GM23338 (cell line): ENCODE results near the gene PAX5. TPM values are rescaled to one million over a fixed set of nuclear protein-coding genes. Genes with fewer than 3 reads are reported as not detected.

Source experiments
- ATAC-seq: fragments of 200-7000 bp; cut with Tn5 transposase; 3 replicates; pipeline ENCODE4 v1.9.1; 2020
- DNase-seq: peaks from one replicate; pipeline ENCODE4 v3.0.0-alpha.2; 2015; ENCODE audit warnings: low spot score
- H2AFZ ChIP-seq: fragments of 200-600 bp; sonication (generic); 2 replicates; pipeline ENCODE4 v1.8.0; 2016; ENCODE audit warnings: antibody characterized with exemption, mild to moderate bottlenecking, moderate library complexity
- H3F3A ChIP-seq: fragments of 200-600 bp; sonication (generic); replicated peaks from 2 replicates; pipeline ENCODE4 v1.8.0; 2017; ENCODE audit warnings: antibody characterized with exemption, mixed run types, low read depth
- H3K27ac ChIP-seq: fragments of 200-600 bp; sonication (generic); 2 replicates; pipeline ENCODE4 v1.6.1; 2016; ENCODE audit warnings: low read depth
- H3K27me3 ChIP-seq: fragments of 200-600 bp; sonication (generic); 2 replicates; pipeline ENCODE4 v1.8.0; 2016; ENCODE audit warnings: mild to moderate bottlenecking, mixed run types, moderate library complexity; ENCODE audit not compliant: insufficient read depth
- H3K36me3 ChIP-seq: fragments of 200-600 bp; sonication (generic); 2 replicates; pipeline ENCODE4 v1.8.0; 2016; ENCODE audit warnings: mild to moderate bottlenecking; ENCODE audit not compliant: insufficient read depth
- H3K4me1 ChIP-seq: fragments of 200-600 bp; sonication (generic); 2 replicates; pipeline ENCODE4 v1.8.0; 2016; ENCODE audit warnings: mild to moderate bottlenecking, moderate library complexity; ENCODE audit not compliant: insufficient read depth
- H3K4me2 ChIP-seq: fragments of 200-600 bp; sonication (generic); 2 replicates; pipeline ENCODE4 v1.7.1; 2017; ENCODE audit warnings: mixed run types
- H3K4me3 ChIP-seq: fragments of 200-600 bp; sonication (generic); 2 replicates; pipeline ENCODE4 v1.6.1; 2016; ENCODE audit warnings: mixed run types
- H3K79me2 ChIP-seq: fragments of 200-600 bp; sonication (generic); replicated peaks from 2 replicates; pipeline ENCODE4 v1.8.0; 2017; ENCODE audit warnings: mild to moderate bottlenecking; ENCODE audit not compliant: insufficient read depth
- H3K9me2 ChIP-seq: fragments of 200-600 bp; sonication (generic); 2 replicates; pipeline ENCODE4 v1.8.0; 2017; ENCODE audit not compliant: insufficient read depth
- H4K20me1 ChIP-seq: fragments of 200-600 bp; sonication (generic); replicated peaks from 2 replicates; pipeline ENCODE4 v1.8.0; 2017; ENCODE audit warnings: mild to moderate bottlenecking; ENCODE audit not compliant: insufficient read depth
- H3K27ac Mint-ChIP-seq: 2 replicates; pipeline ENCODE4 v1.8.0; 2020; ENCODE audit warnings: inconsistent platforms, mild to moderate bottlenecking, moderate library complexity, mixed read lengths
- H3K27me3 Mint-ChIP-seq: 3 replicates; pipeline ENCODE4 v1.8.0; 2022; ENCODE audit warnings: low read depth, mild to moderate bottlenecking, moderate library complexity, mixed read lengths, inconsistent platforms; ENCODE audit not compliant: insufficient read depth, poor library complexity
- H3K36me3 Mint-ChIP-seq: 3 replicates; pipeline ENCODE4 v1.8.0; 2021; ENCODE audit warnings: low read depth, mild to moderate bottlenecking, inconsistent platforms, moderate library complexity, mixed read lengths
- H3K4me1 Mint-ChIP-seq: 3 replicates; pipeline ENCODE4 v1.8.0; 2020; ENCODE audit warnings: mild to moderate bottlenecking, inconsistent platforms, mixed read lengths
- H3K4me3 Mint-ChIP-seq: 3 replicates; pipeline ENCODE4 v1.8.0; 2021; ENCODE audit warnings: moderate library complexity, mild to moderate bottlenecking, inconsistent platforms, mixed read lengths
- H3K9me3 Mint-ChIP-seq: 3 replicates; pipeline ENCODE4 v1.8.0; 2020; ENCODE audit warnings: moderate library complexity, mild to moderate bottlenecking, inconsistent platforms, mixed read lengths
- CTCF ChIP-seq, 2 experiments: fragments of 200-600 bp in 1 of 2; sonication (generic) in 1 of 2; conservative IDR thresholded peaks; 2 replicates each; pipeline versions ENCODE4 v1.5.1 to v1.6.1; 2016 to 2017; ENCODE audit warnings: antibody characterized with exemption in 2 of 2, low read depth in 2 of 2, mild to moderate bottlenecking in 2 of 2, moderate library complexity in 1 of 2
- ETS1 ChIP-seq: IDR thresholded peaks from 2 replicates; pipeline ENCODE4 v1.6.1; 2016; ENCODE audit warnings: antibody characterized with exemption
- EZH2 ChIP-seq: fragments of 200-600 bp; sonication (generic); IDR thresholded peaks from one replicate; pipeline ENCODE4 v1.8.0; 2017; ENCODE audit warnings: antibody characterized with exemption, mild to moderate bottlenecking, low read depth; ENCODE audit not compliant: unreplicated experiment
- JUNB ChIP-seq: IDR thresholded peaks from one replicate; pipeline ENCODE4 v1.6.1; 2016; ENCODE audit warnings: antibody characterized with exemption; ENCODE audit not compliant: unreplicated experiment
- STAT1 ChIP-seq: IDR thresholded peaks from one replicate; pipeline ENCODE4 v1.6.1; 2016; ENCODE audit warnings: antibody characterized with exemption; ENCODE audit not compliant: unreplicated experiment
- ZNF331 ChIP-seq: fragments of 250-450 bp; sonication (Bioruptor Pico); IDR thresholded peaks from 2 replicates; pipeline ENCODE4 v1.5.0; 2020; ENCODE audit warnings: low read depth, mild to moderate bottlenecking, moderate library complexity
- ZNF462 ChIP-seq: fragments of 250-450 bp; sonication (Bioruptor Pico); IDR thresholded peaks from 2 replicates; pipeline ENCODE4 v1.5.0; 2020; ENCODE audit warnings: mild to moderate bottlenecking, moderate library complexity
- polyA plus RNA-seq: library from polyadenylated mRNA; unstranded; fragments of >200 nt; fragmentation: Nextera tagmentation; extraction: Ambion mirVana; gene quantifications from 2 replicates; pipeline ENCODE4 v1.2.1, GENCODE V29; 2016
- total RNA-seq: library from RNA; depleted of rRNA; stranded (reverse); fragments of >200 nt; shearing (Covaris generic); gene quantifications from 2 replicates; pipeline ENCODE4 v1.2.3, GENCODE V29; 2014

Gene PAX5
- total and polyA plus RNA-seq, 2 experiments from 2014 or later: 0.17 to 0.60 TPM

GRCh38 chr9:36922548-36922947 is 111.5 kb downstream of the PAX5 start (continued):
- TF ChIP-seq ZNF462 (CRISPR knock-in tag): no peak

- no peaks in the 10 kb centered on the region for H3K9me2 ChIP-seq
- H3K4me2 ChIP-seq: no peak overlapping the region
- no peak overlapping the region for H2AFZ ChIP-seq
- Mint-ChIP-seq H3K4me1 (peaks cover 3% of the 10 kb centered on the region; the same call in 2 of the 3 replicates), H3K4me3 (no peak overlapping the region), H3K9me3 (no peaks in the 10 kb centered on the region), H3K36me3 (no peaks in the 10 kb centered on the region), H3K27me3 (peaks cover 2% of the 10 kb centered on the region), H3K27ac (no peak overlapping the region)
- ATAC-seq (no peak), DNase-seq (no peak)
- no peaks in the 10 kb centered on the region for H4K20me1 ChIP-seq
- no peaks in the 10 kb centered on the region for H3K36me3 ChIP-seq
- H3K4me3 ChIP-seq: no peak overlapping the region
- no peaks in the 10 kb centered on the region for H3K27me3 ChIP-seq
- H3K79me2 ChIP-seq: no peaks in the 10 kb centered on the region
- H3K27ac ChIP-seq: no peak overlapping the region
- H3F3A ChIP-seq: no peaks in the 10 kb centered on the region
- peaks cover 8% of the 10 kb centered on the region; the same call in 1 of the 2 replicates for H3K4me1 ChIP-seq
- TF ChIP-seq STAT1 (no peak), ZNF462 (CRISPR knock-in tag) (no peak), ZNF331 (CRISPR knock-in tag) (no peak), EZH2 (no peak), CTCF (conservative IDR thresholded peaks at IDR 0.05; ENCODE audit: low read depth in 2 of 2) (no peak), JUNB (no peak), ETS1 (no peak)
Observed at GRCh38 chr9:36914212-36914577, 119.9 kb downstream of the PAX5 start.
